Activated CD8-positive, alpha-beta T cell treated with anti-CD3 and anti-CD28 coated beads for 36 hours (primary cell): ENCODE measurements around the gene GAS6. TPM values are rescaled to one million over a fixed set of nuclear protein-coding genes. Genes with fewer than 3 reads are reported as not detected.

ENCODE experiments used
- ATAC-seq: fragments of 200-7000 bp; cut with Tn5 transposase; one replicate; pipeline ENCODE4 v1.10.0; 2021; ENCODE audit warnings: mild to moderate bottlenecking, moderate library complexity
- CTCF ChIA-PET: fragments of 350-600 bp; sonication (Branson Sonifier 250); formaldehyde crosslinking; loops from one replicate; lab custom pipeline; 2021; ENCODE audit warnings: antibody characterized with exemption; lab: Charles Lee
- POLR2A ChIA-PET: fragments of 350-600 bp; sonication (Branson Sonifier 250); formaldehyde crosslinking; loops from one replicate; lab custom pipeline; 2021; ENCODE audit warnings: antibody characterized with exemption; lab: Charles Lee
- DNase-seq: peaks from one replicate; pipeline ENCODE4 v3.0.0-alpha.2; 2020
- H3K27ac Mint-ChIP-seq: one replicate; pipeline ENCODE4 v1.8.0; 2021; ENCODE audit warnings: mild to moderate bottlenecking, mixed read lengths
- H3K27me3 Mint-ChIP-seq: one replicate; pipeline ENCODE4 v1.8.0; 2021; ENCODE audit warnings: mixed read lengths
- H3K36me3 Mint-ChIP-seq: one replicate; pipeline ENCODE4 v1.8.0; 2021; ENCODE audit warnings: low read depth, mixed read lengths
- H3K4me1 Mint-ChIP-seq: one replicate; pipeline ENCODE4 v1.8.0; 2021; ENCODE audit warnings: low read depth, mixed read lengths
- H3K4me3 Mint-ChIP-seq: one replicate; pipeline ENCODE4 v1.8.0; 2021; ENCODE audit warnings: mild to moderate bottlenecking, moderate library complexity, mixed read lengths
- H3K9me3 Mint-ChIP-seq: one replicate; pipeline ENCODE4 v1.8.0; 2021; ENCODE audit warnings: mixed read lengths
- CTCF ChIP-seq: fragments of 200-600 bp; IDR thresholded peaks from one replicate; pipeline ENCODE4 v1.8.0; 2022; ENCODE audit warnings: antibody characterized with exemption, mild to moderate bottlenecking
- intact Hi-C: fragments of 100-400 bp; cut with micrococcal nuclease; formaldehyde crosslinking; loops from one replicate; pipeline ENCODE4 v1.10.0; 2022
- total RNA-seq, 2 experiments: library from RNA; stranded (reverse); gene quantifications; one replicate each; pipeline ENCODE4 v1.2.3, GENCODE V29; 2021

GAS6 gene
- total RNA-seq, 2 experiments from 2014 or later, result 0.23 to 0.25 TPM

- H3K4me1 Mint-ChIP-seq, result peaks cover 7% of the 10 kb centered on the region
- no peak for DNase-seq
Observed at GRCh38 chr13:113811081-113811928, 52.6 kb downstream of the GAS6 start.

GRCh38 chr13:113810640-113811039, 53.2 kb downstream of the GAS6 start:
- Mint-ChIP-seq H3K4me3 (no peak overlapping the region), H3K27me3 (peaks cover 3% of the 10 kb centered on the region), H3K4me1 (peaks cover 4% of the 10 kb centered on the region), H3K9me3 (peaks cover 10% of the 10 kb centered on the region), H3K36me3 (peaks cover 3% of the 10 kb centered on the region), H3K27ac (no peak overlapping the region)
- TF ChIP-seq CTCF, result no peak
- POLR2A ChIA-PET, result no interaction called here
- ATAC-seq, result no peak
- CTCF ChIA-PET, result no interaction called here
- no peak for DNase-seq
- intact Hi-C loops, result no loop called here

More at GRCh38 chr13:113811081-113811928, 52.6 kb downstream of the GAS6 start:
- POLR2A ChIA-PET, result no interaction called here
- intact Hi-C loops, result no loop called here
- no peak for TF ChIP-seq CTCF
- no peak for ATAC-seq
- peaks cover 3% of the 10 kb centered on the region for H3K27me3 Mint-ChIP-seq
- no peak overlapping the region for H3K27ac Mint-ChIP-seq
- H3K36me3 Mint-ChIP-seq, result peaks cover 8% of the 10 kb centered on the region
- H3K9me3 Mint-ChIP-seq, result peaks cover 10% of the 10 kb centered on the region
- CTCF ChIA-PET, result no interaction called here
- H3K4me3 Mint-ChIP-seq, result no peak overlapping the region

- H3K4me1 Mint-ChIP-seq, result no peaks in the 10 kb centered on the region
- no peaks in the 10 kb centered on the region for H3K27me3 Mint-ChIP-seq
- intact Hi-C loops, result no loop called here
- ChIA-PET POLR2A (no interaction called here), CTCF (no interaction called here)
- peaks cover 10% of the 10 kb centered on the region for H3K9me3 Mint-ChIP-seq
- H3K27ac Mint-ChIP-seq, result no peak overlapping the region
- no peak overlapping the region for H3K4me3 Mint-ChIP-seq
- TF ChIP-seq CTCF, result no peak
- ATAC-seq (no peak), DNase-seq (no peak)
- no peaks in the 10 kb centered on the region for H3K36me3 Mint-ChIP-seq
Observed at GRCh38 chr13:113809934-113810333, 53.9 kb downstream of the GAS6 start.

GRCh38 chr13:113808058-113808834, 55.6 kb downstream of the GAS6 start:
- ATAC-seq (no peak), DNase-seq (no peak)
- ChIA-PET POLR2A (no interaction called here), CTCF (no interaction called here)
- H3K27ac Mint-ChIP-seq, result no peak overlapping the region
- H3K9me3 Mint-ChIP-seq, result peaks cover 10% of the 10 kb centered on the region
- no peaks in the 10 kb centered on the region for H3K36me3 Mint-ChIP-seq
- TF ChIP-seq CTCF, result no peak
- H3K4me3 Mint-ChIP-seq, result no peak overlapping the region
- no peaks in the 10 kb centered on the region for H3K4me1 Mint-ChIP-seq
- H3K27me3 Mint-ChIP-seq, result no peaks in the 10 kb centered on the region
- intact Hi-C loops, result no loop called here

GRCh38 chr13:113806526-113806925, 57.4 kb downstream of the GAS6 start:
- ChIA-PET CTCF (no interaction called here), POLR2A (no interaction called here)
- H3K36me3 Mint-ChIP-seq, result no peaks in the 10 kb centered on the region
- H3K27ac Mint-ChIP-seq, result no peak overlapping the region
- H3K4me3 Mint-ChIP-seq, result no peak overlapping the region
- H3K27me3 Mint-ChIP-seq, result no peaks in the 10 kb centered on the region
- no peak for TF ChIP-seq CTCF
- no peaks in the 10 kb centered on the region for H3K4me1 Mint-ChIP-seq
- ATAC-seq (no peak), DNase-seq (no peak)
- H3K9me3 Mint-ChIP-seq, result peaks cover 10% of the 10 kb centered on the region
- intact Hi-C loops, result no loop called here
